Erythroblast (primary cell): ENCODE measurements around the gene PARD6A.

Experiments
- GATA1 ChIP-seq: IDR thresholded peaks from 2 replicates; pipeline ENCODE4 v1.6.1; 2011; ENCODE audit warnings: low read depth, mild to moderate bottlenecking, control low read depth, low read length, moderate library complexity
- POLR2A ChIP-seq: IDR thresholded peaks from 2 replicates; pipeline ENCODE4 v1.6.1; 2011; ENCODE audit warnings: mild to moderate bottlenecking, low read length

DNA sequence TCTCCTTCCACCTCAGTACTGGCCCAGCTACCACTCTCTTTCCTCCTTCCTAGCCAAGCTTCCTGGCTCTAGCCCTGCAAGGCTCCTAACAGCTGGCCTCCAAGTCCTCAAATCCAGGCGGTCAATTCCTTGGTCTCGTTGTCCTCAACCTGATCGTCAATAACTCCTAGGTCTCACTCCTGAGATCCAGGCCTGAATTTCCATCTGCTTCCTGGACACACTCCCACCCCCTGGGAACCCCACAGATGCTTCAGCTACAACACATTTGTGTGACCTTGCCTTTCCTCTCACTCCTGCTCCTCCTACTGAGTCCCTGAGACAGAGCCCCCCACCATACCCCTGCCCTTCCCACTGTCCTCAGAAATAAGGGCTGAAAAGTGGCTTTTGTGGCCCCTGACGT, 3.5 kb downstream of the PARD6A start:
- no peak for TF ChIP-seq POLR2A
- TF ChIP-seq GATA1, result no peak
